ENCODE results near the gene TBRG4.

TBRG4 gene

DNA sequence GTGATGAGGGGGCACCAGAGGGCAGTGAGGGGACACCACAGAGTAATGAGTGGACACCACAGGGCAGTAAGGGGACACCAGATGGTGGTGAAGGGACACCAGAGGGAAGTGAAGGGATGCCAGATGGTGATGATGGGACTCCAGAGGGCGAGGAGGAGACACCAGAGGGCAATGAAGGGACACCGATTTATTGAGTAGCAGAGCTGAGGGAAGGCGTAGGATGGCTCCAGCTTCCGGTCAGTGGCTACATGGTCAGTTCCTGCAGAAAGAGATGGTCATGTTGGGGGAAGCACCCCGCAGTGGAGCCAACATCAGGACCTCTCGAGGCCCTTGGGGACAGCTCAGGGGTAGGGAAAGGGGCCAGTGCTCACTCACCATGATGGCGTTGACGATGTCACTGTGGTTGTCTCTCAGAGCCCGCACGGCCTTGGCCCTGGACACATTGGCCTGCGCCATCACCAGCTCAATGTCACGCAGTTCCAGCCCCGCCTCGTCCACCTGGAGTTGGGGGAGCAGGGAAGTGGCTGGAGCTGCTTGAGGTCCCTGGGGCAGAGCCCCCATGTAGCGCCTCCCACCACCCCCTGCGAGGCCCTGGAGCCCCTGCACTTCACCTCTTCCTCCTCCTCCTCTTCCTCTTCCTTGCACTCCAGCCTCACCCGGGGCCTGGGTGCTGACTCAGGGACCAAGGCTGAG lies 31.1 kb downstream of the TBRG4 start:
- Histone ChIP-seq H2BK5ac (ENCODE audit: low read depth, low read length, poor library complexity, severe bottlenecking) (no peak overlapping the region), H3K4me3 (ENCODE audit: insufficient read depth in 1 of 2, low read depth in 1 of 2, low read length in 2 of 2) (no peak overlapping the region), H3K18ac (ENCODE audit: low read depth in 1 of 2, low read length in 2 of 2) (no peak overlapping the region), H3K23ac (ENCODE audit: low read length in 2 of 2) (no peak overlapping the region), H3K4me1 (ENCODE audit: control insufficient read depth, insufficient read depth, low read depth, low read length) (peaks cover 8% of the 10 kb centered on the region), H4K91ac (ENCODE audit: low read length) (no peak overlapping the region), H2BK120ac (ENCODE audit: low read depth, low read length) (no peak overlapping the region), H2AK5ac (ENCODE audit: low read length, severe bottlenecking) (no peak overlapping the region), H3K9ac (ENCODE audit: low read length) (no peak overlapping the region), H3K9me3 (ENCODE audit: control insufficient read depth, low read length) (no peaks in the 10 kb centered on the region), H3K36me3 (ENCODE audit: control insufficient read depth in 1 of 2, insufficient read depth in 2 of 2, low read depth in 1 of 2, low read length in 2 of 2) (peaks cover 28 to 70% of the 10 kb centered on the region in 2 experiments), H2BK12ac (ENCODE audit: low read length in 2 of 2) (no peak overlapping the region), H3K4me2 (ENCODE audit: low read length, poor library complexity, severe bottlenecking) (no peak overlapping the region), H3K79me1 (replicated peaks; ENCODE audit: low read length, poor library complexity, severe bottlenecking) (peaks cover 6% of the 10 kb centered on the region), H3K14ac (ENCODE audit: low read length in 2 of 2) (no peak overlapping the region), H3K27me3 (ENCODE audit: control insufficient read depth in 1 of 2, insufficient read depth in 1 of 2, low read length in 2 of 2) (no peaks in the 10 kb centered on the region), H3K4ac (ENCODE audit: low read depth in 1 of 2, low read length in 2 of 2) (no peak overlapping the region), H2AFZ (ENCODE audit: low read depth, low read length) (no peak overlapping the region), H2BK15ac (ENCODE audit: low read depth, poor library complexity, severe bottlenecking) (no peak overlapping the region), H4K8ac (ENCODE audit: low read length) (no peak overlapping the region), H3K27ac (ENCODE audit: low read length, poor library complexity, severe bottlenecking) (no peak overlapping the region)
- no peak for DNase-seq
- 96% methylated on average over 15 of the region's 17 CpGs for WGBS

DNA sequence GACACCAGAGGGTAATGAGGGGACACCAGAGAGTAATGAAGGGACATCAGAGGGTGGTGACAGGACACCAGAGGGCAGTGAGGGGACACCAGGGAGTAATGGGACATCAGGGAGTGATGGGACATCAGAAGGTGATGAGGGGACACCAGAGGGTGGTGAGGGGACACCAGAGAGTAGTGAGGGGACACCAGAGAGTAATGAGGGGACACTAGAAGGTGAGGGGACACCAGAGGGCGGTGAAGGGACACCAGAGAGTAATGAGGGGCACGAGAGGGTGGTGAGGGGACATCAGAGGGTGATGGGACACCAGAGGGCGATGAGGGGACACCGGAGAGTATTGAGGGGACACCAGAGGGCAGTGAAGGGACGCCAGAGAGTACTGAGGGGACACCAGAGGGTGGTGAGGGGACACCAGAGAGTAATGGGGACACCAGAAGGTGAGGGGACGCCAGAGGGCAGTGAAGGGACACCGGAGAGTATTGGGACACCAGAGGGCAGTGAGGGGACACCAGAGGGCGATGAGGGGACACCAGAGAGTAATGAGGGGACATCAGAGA lies 33.3 kb downstream of the TBRG4 start:
- H3K9me3 ChIP-seq (ENCODE audit: control insufficient read depth, low read length), result no peaks in the 10 kb centered on the region
- no peak overlapping the region for H2BK15ac ChIP-seq (ENCODE audit: low read depth, poor library complexity, severe bottlenecking)
- H3K9ac ChIP-seq (ENCODE audit: low read length), result no peak overlapping the region
- no peak overlapping the region for H3K27ac ChIP-seq (ENCODE audit: low read length, poor library complexity, severe bottlenecking)
- no peak overlapping the region for H3K14ac ChIP-seq (ENCODE audit: low read length in 2 of 2)
- no peak overlapping the region for H3K4me3 ChIP-seq (ENCODE audit: insufficient read depth in 1 of 2, low read depth in 1 of 2, low read length in 2 of 2)
- H3K23ac ChIP-seq (ENCODE audit: low read length in 2 of 2), result no peak overlapping the region
- H4K8ac ChIP-seq (ENCODE audit: low read length), result no peak overlapping the region
- no peak overlapping the region for H3K4me2 ChIP-seq (ENCODE audit: low read length, poor library complexity, severe bottlenecking)
- H2BK12ac ChIP-seq (ENCODE audit: low read length in 2 of 2), result no peak overlapping the region
- no peaks in the 10 kb centered on the region for H3K27me3 ChIP-seq (ENCODE audit: control insufficient read depth in 1 of 2, insufficient read depth in 1 of 2, low read length in 2 of 2)
- H2BK5ac ChIP-seq (ENCODE audit: low read depth, low read length, poor library complexity, severe bottlenecking), result no peak overlapping the region
- 93% methylated on average over 8 of the region's 8 CpGs for WGBS
- no peak overlapping the region for H3K4ac ChIP-seq (ENCODE audit: low read depth in 1 of 2, low read length in 2 of 2)
- peaks cover 11% of the 10 kb centered on the region for H3K4me1 ChIP-seq (ENCODE audit: control insufficient read depth, insufficient read depth, low read depth, low read length)
- no peak overlapping the region for H2BK120ac ChIP-seq (ENCODE audit: low read depth, low read length)
- no peak overlapping the region for H2AK5ac ChIP-seq (ENCODE audit: low read length, severe bottlenecking)
- H4K91ac ChIP-seq (ENCODE audit: low read length), result no peak overlapping the region
- H3K79me1 ChIP-seq (replicated peaks; ENCODE audit: low read length, poor library complexity, severe bottlenecking), result peaks cover 11% of the 10 kb centered on the region
- H3K18ac ChIP-seq (ENCODE audit: low read depth in 1 of 2, low read length in 2 of 2), result no peak overlapping the region
- peaks cover 50 to 79% of the 10 kb centered on the region in 2 experiments for H3K36me3 ChIP-seq (ENCODE audit: control insufficient read depth in 1 of 2, insufficient read depth in 2 of 2, low read depth in 1 of 2, low read length in 2 of 2)
- no peak overlapping the region for H2AFZ ChIP-seq (ENCODE audit: low read depth, low read length)
- DNase-seq, result no peak

DNA sequence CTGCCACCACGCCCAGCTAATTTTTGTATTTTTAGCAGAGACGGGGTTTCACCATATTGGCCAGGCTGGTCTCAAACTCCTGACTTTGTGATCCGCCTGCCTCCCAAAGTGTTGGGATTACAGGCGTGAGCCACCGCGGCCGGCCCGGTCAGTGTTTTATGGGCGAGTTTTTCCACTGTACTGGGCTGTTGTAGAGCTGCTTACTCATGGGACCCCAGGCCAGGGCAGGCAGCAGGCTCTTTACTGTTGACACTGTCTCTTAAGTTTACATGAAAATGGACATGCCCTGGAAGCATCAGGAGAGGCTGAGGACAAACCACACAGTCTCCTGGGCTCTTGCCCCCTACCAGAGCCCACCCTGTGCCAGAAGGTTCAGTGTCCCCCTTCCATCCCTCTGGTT lies 33.9 kb downstream of the TBRG4 start:
- Histone ChIP-seq H3K4ac (ENCODE audit: low read depth in 1 of 2, low read length in 2 of 2) (no peak overlapping the region), H3K4me2 (ENCODE audit: low read length, poor library complexity, severe bottlenecking) (no peak overlapping the region), H3K18ac (ENCODE audit: low read depth in 1 of 2, low read length in 2 of 2) (no peak overlapping the region), H3K36me3 (ENCODE audit: control insufficient read depth in 1 of 2, insufficient read depth in 2 of 2, low read depth in 1 of 2, low read length in 2 of 2) (peaks cover 56 to 80% of the 10 kb centered on the region in 2 experiments), H2AFZ (ENCODE audit: low read depth, low read length) (no peak overlapping the region), H2BK12ac (ENCODE audit: low read length in 2 of 2) (no peak overlapping the region), H3K9me3 (ENCODE audit: control insufficient read depth, low read length) (no peaks in the 10 kb centered on the region), H3K79me1 (replicated peaks; ENCODE audit: low read length, poor library complexity, severe bottlenecking) (peaks cover 14% of the 10 kb centered on the region), H2BK120ac (ENCODE audit: low read depth, low read length) (no peak overlapping the region), H2BK15ac (ENCODE audit: low read depth, poor library complexity, severe bottlenecking) (no peak overlapping the region), H4K8ac (ENCODE audit: low read length) (no peak overlapping the region), H3K27ac (ENCODE audit: low read length, poor library complexity, severe bottlenecking) (no peak overlapping the region), H3K9ac (ENCODE audit: low read length) (no peak overlapping the region), H3K14ac (ENCODE audit: low read length in 2 of 2) (no peak overlapping the region), H4K91ac (ENCODE audit: low read length) (no peak overlapping the region), H3K4me3 (ENCODE audit: insufficient read depth in 1 of 2, low read depth in 1 of 2, low read length in 2 of 2) (no peak overlapping the region), H2BK5ac (ENCODE audit: low read depth, low read length, poor library complexity, severe bottlenecking) (no peak overlapping the region), H3K23ac (ENCODE audit: low read length in 2 of 2) (no peak overlapping the region), H3K4me1 (ENCODE audit: control insufficient read depth, insufficient read depth, low read depth, low read length) (peaks cover 10% of the 10 kb centered on the region), H2AK5ac (ENCODE audit: low read length, severe bottlenecking) (no peak overlapping the region), H3K27me3 (ENCODE audit: control insufficient read depth in 1 of 2, insufficient read depth in 1 of 2, low read length in 2 of 2) (no peaks in the 10 kb centered on the region)
- WGBS, result 94% methylated on average over 9 of the region's 9 CpGs
- no peak for DNase-seq

DNA sequence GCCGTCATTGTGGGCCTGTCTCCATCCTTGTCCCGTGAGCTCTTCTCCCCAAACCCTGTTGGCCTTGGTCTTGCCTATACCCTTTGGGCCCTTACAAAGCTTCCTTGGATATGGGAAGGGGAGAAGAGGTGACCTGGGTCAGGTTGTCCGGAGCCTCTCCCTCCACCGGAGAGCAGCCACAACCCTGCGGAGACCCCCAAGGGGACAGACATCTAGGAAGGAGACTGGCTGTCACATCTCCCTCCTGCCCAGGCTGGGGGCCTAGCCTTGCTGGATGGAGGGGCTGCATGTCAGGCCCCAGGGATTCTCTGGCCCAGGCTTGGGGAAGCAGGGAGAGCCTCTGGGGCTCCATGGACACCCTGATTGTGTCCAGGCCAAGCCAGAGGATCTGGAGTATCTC lies 34.6 kb downstream of the TBRG4 start:
- no peaks in the 10 kb centered on the region for H3K9me3 ChIP-seq (ENCODE audit: control insufficient read depth, low read length)
- H3K4me3 ChIP-seq (ENCODE audit: insufficient read depth in 1 of 2, low read depth in 1 of 2, low read length in 2 of 2), result no peak overlapping the region
- H2BK5ac ChIP-seq (ENCODE audit: low read depth, low read length, poor library complexity, severe bottlenecking), result no peak overlapping the region
- H2BK12ac ChIP-seq (ENCODE audit: low read length in 2 of 2), result no peak overlapping the region
- no peaks in the 10 kb centered on the region for H3K27me3 ChIP-seq (ENCODE audit: control insufficient read depth in 1 of 2, insufficient read depth in 1 of 2, low read length in 2 of 2)
- no peak for DNase-seq
- peaks cover 18% of the 10 kb centered on the region for H3K79me1 ChIP-seq (replicated peaks; ENCODE audit: low read length, poor library complexity, severe bottlenecking)
- H2BK15ac ChIP-seq (ENCODE audit: low read depth, poor library complexity, severe bottlenecking), result no peak overlapping the region
- no peak overlapping the region for H3K23ac ChIP-seq (ENCODE audit: low read length in 2 of 2)
- H2AK5ac ChIP-seq (ENCODE audit: low read length, severe bottlenecking), result no peak overlapping the region
- no peak overlapping the region for H3K18ac ChIP-seq (ENCODE audit: low read depth in 1 of 2, low read length in 2 of 2)
- peaks cover 62 to 83% of the 10 kb centered on the region in 2 experiments for H3K36me3 ChIP-seq (ENCODE audit: control insufficient read depth in 1 of 2, insufficient read depth in 2 of 2, low read depth in 1 of 2, low read length in 2 of 2)
- no peak overlapping the region for H2BK120ac ChIP-seq (ENCODE audit: low read depth, low read length)
- H3K4ac ChIP-seq (ENCODE audit: low read depth in 1 of 2, low read length in 2 of 2), result no peak overlapping the region
- no peak overlapping the region for H4K8ac ChIP-seq (ENCODE audit: low read length)
- H3K4me2 ChIP-seq (ENCODE audit: low read length, poor library complexity, severe bottlenecking), result no peak overlapping the region
- peaks cover 6% of the 10 kb centered on the region for H3K4me1 ChIP-seq (ENCODE audit: control insufficient read depth, insufficient read depth, low read depth, low read length)
- no peak overlapping the region for H4K91ac ChIP-seq (ENCODE audit: low read length)
- H3K9ac ChIP-seq (ENCODE audit: low read length), result no peak overlapping the region
- H3K27ac ChIP-seq (ENCODE audit: low read length, poor library complexity, severe bottlenecking), result no peak overlapping the region
- no peak overlapping the region for H3K14ac ChIP-seq (ENCODE audit: low read length in 2 of 2)
- H2AFZ ChIP-seq (ENCODE audit: low read depth, low read length), result no peak overlapping the region
- WGBS, result over 99% methylated on average over 5 of the region's 5 CpGs
